ENCODE data around the gene PJVK. TPM values are rescaled to one million over a fixed set of nuclear protein-coding genes. Genes with fewer than 3 reads are reported as not detected.

Gene PJVK
- total RNA-seq, 2 donors from 2014 or later = 5.5 to 6.3 TPM

DNA sequence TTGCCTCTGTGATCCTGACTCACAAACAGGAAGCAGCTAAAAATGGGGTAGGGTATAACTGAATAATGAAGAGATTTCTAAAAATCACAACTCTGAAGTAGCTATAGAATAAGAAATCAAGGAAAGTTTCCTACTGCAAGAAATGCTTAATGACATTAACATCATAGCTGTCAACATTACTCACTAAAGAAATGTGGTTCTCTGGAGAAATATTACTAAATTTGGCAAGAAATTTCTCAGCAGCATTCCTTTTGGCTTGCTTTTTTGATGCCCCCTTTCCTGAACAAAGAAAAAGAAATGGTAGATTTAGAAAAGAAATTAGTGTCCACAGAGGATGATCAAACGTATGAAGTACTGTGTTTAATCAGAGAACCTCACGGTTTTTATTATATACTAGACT is 9.8 kb upstream of the PJVK start:
- WGBS, 2 experiments (ENCODE audit: insufficient coverage in 1 of 2, insufficient read length in 1 of 2) = 97 to 100% methylated on average over 2 of the region's 2 CpGs
- Mint-ChIP-seq H3K36me3 (ENCODE audit: low read depth) (peaks cover 75% of the 10 kb centered on the region), H3K27me3 (ENCODE audit: insufficient read depth) (no peaks in the 10 kb centered on the region), H3K27ac (no peak overlapping the region), H3K9me3 (no peaks in the 10 kb centered on the region), H3K4me1 (no peaks in the 10 kb centered on the region), H3K4me3 (no peak overlapping the region)
- no peak for DNase-seq
- no peaks in the 10 kb centered on the region for H3K4me1 ChIP-seq (ENCODE audit: control insufficient read depth, insufficient read depth, low read length)
- H3K4me3 ChIP-seq (ENCODE audit: low read length) = no peak overlapping the region
- no peaks in the 10 kb centered on the region for H3K27me3 ChIP-seq (ENCODE audit: control insufficient read depth, insufficient read depth, low read length, poor library complexity, severe bottlenecking)
- no peak overlapping the region for H3K27ac ChIP-seq (ENCODE audit: low read depth, low read length)
- H3K9ac ChIP-seq (ENCODE audit: extremely low read depth, low read length, poor library complexity, severe bottlenecking) = no peak overlapping the region
- H3K9me3 ChIP-seq (ENCODE audit: control insufficient read depth, low read length) = no peaks in the 10 kb centered on the region
- TF ChIP-seq, protein P1, sequence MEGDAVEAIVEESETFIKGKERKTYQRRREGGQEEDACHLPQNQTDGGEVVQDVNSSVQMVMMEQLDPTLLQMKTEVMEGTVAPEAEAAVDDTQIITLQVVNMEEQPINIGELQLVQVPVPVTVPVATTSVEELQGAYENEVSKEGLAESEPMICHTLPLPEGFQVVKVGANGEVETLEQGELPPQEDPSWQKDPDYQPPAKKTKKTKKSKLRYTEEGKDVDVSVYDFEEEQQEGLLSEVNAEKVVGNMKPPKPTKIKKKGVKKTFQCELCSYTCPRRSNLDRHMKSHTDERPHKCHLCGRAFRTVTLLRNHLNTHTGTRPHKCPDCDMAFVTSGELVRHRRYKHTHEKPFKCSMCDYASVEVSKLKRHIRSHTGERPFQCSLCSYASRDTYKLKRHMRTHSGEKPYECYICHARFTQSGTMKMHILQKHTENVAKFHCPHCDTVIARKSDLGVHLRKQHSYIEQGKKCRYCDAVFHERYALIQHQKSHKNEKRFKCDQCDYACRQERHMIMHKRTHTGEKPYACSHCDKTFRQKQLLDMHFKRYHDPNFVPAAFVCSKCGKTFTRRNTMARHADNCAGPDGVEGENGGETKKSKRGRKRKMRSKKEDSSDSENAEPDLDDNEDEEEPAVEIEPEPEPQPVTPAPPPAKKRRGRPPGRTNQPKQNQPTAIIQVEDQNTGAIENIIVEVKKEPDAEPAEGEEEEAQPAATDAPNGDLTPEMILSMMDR (conservative IDR thresholded peaks at IDR 0.05) = no peak
- peaks cover 96% of the 10 kb centered on the region for H3K36me3 ChIP-seq (ENCODE audit: control insufficient read depth, insufficient read depth, low read length)

DNA sequence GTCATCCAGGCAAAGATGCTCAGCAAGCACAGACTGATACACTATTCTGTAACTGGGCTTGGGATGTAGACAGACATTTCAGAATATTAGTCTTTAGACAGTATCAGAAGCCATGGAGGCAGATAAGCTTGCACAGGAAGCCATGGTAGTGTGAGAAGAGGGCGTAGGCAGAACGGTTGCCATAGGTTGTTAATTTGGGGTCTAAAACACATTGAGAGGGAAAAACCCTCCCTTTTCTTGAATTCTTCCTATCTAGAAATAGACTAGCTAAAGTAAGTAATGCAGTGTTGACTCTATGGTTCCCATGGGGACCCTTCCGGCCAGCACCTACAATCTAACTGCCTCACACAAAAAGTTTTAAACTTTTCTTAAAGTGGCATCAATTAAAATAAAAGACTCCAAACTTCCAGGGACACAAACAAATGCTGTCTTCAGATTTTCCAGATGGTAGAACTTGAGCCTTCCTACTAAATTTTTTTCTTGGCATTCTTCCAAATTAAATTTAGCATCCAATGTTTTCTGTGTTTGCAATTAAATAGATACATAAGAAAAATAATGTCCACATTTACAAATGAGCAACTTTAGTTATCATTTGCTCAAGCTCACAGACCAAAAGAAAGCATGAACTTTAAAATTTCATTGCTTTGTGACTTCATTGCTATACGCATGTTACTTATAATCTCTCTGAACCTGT is 2.1 kb upstream of the PJVK start:
- peaks cover 43% of the 10 kb centered on the region for H3K36me3 ChIP-seq (ENCODE audit: control insufficient read depth, insufficient read depth, low read length)
- no peaks in the 10 kb centered on the region for H3K4me1 ChIP-seq (ENCODE audit: control insufficient read depth, insufficient read depth, low read length)
- 87 to 100% methylated on average over 2 to 4 of the region's 4 CpGs for WGBS, 2 experiments (ENCODE audit: insufficient coverage in 1 of 2, insufficient read length in 1 of 2)
- no peaks in the 10 kb centered on the region for H3K9me3 ChIP-seq (ENCODE audit: control insufficient read depth, low read length)
- H3K4me3 ChIP-seq (ENCODE audit: low read length) = peak overlapping the region; percentile 92
- TF ChIP-seq, protein P1 (conservative IDR thresholded peaks at IDR 0.05) = no peak
- H3K27ac Mint-ChIP-seq = no peak overlapping the region
- peaks cover 19% of the 10 kb centered on the region for H3K4me1 Mint-ChIP-seq
- no peaks in the 10 kb centered on the region for H3K27me3 ChIP-seq (ENCODE audit: control insufficient read depth, insufficient read depth, low read length, poor library complexity, severe bottlenecking)
- peaks cover 44% of the 10 kb centered on the region for H3K36me3 Mint-ChIP-seq (ENCODE audit: low read depth)
- no peaks in the 10 kb centered on the region for H3K9me3 Mint-ChIP-seq
- H3K4me3 Mint-ChIP-seq = peak overlapping the region; percentile 79
- no peak overlapping the region for H3K27ac ChIP-seq (ENCODE audit: low read depth, low read length)
- no peaks in the 10 kb centered on the region for H3K27me3 Mint-ChIP-seq (ENCODE audit: insufficient read depth)
- peak overlapping the region; percentile 23 for H3K9ac ChIP-seq (ENCODE audit: extremely low read depth, low read length, poor library complexity, severe bottlenecking)
- no peak for DNase-seq

DNA sequence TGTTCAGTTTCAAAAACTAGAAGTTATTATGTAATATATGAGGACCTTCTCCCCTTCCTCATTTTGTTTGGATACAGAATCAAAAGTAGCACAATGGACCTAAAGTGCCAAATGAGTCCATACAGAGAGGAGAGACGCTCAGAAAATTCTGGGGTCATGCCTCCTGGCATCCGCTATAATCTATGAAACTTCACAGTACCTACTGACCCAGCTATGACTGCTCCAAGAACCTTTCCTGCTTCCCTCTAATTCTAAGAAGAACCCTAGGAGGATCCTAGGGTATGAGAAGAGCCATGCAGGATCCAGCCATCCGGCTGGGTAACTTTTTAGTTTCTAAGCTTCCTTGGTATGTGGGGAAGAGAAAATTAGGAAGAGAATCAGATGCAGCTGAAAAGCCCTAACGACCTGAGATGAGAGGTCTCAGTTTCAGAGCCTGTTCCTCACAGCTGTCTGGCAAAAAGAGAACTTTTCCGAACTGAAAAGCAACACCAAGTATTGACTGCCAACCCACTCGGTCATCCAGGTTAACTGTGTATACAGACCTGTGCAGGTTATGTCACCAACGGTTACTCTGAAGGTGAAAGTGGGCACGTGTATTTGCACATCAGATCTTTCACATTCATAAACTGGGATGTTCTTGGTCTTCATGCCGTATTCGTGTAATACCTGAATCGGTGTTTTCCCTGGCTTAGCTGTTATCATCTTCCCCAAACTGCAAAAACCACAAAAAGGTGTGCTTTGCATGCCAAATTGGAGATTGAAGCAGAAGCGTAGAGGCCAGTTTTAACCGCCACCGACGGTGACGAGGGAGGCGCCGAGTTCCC is 1.3 kb upstream of the PJVK start:
- peak overlapping the region; percentile 92 for H3K27ac Mint-ChIP-seq
- H3K27me3 ChIP-seq (ENCODE audit: control insufficient read depth, insufficient read depth, low read length, poor library complexity, severe bottlenecking) = no peaks in the 10 kb centered on the region

More for the DNA sequence above, 1.3 kb upstream of the PJVK start:
- Mint-ChIP-seq H3K27me3 (ENCODE audit: insufficient read depth) (no peaks in the 10 kb centered on the region), H3K36me3 (ENCODE audit: low read depth) (peaks cover 37% of the 10 kb centered on the region), H3K4me1 (peaks cover 19% of the 10 kb centered on the region), H3K4me3 (peak overlapping the region; percentile 79), H3K9me3 (no peaks in the 10 kb centered on the region)
- H3K27ac ChIP-seq (ENCODE audit: low read depth, low read length) = peak overlapping the region; percentile 99
- peaks cover 35% of the 10 kb centered on the region for H3K36me3 ChIP-seq (ENCODE audit: control insufficient read depth, insufficient read depth, low read length)
- no peaks in the 10 kb centered on the region for H3K9me3 ChIP-seq (ENCODE audit: control insufficient read depth, low read length)
- peak overlapping the region; percentile 92 for H3K4me3 ChIP-seq (ENCODE audit: low read length)
- 15 to 25% methylated on average over 17 to 18 of the region's 18 CpGs for WGBS, 2 experiments (ENCODE audit: insufficient coverage in 1 of 2, insufficient read length in 1 of 2)
- no peak for DNase-seq
- peak overlapping the region; percentile 97 for H3K9ac ChIP-seq (ENCODE audit: extremely low read depth, low read length, poor library complexity, severe bottlenecking)
- TF ChIP-seq, protein P1 (conservative IDR thresholded peaks at IDR 0.05) = no peak
- no peaks in the 10 kb centered on the region for H3K4me1 ChIP-seq (ENCODE audit: control insufficient read depth, insufficient read depth, low read length)

All from endodermal cell (in vitro differentiated cells).